ENCODE measurements around the gene AUTS2.

AUTS2 gene

DNA sequence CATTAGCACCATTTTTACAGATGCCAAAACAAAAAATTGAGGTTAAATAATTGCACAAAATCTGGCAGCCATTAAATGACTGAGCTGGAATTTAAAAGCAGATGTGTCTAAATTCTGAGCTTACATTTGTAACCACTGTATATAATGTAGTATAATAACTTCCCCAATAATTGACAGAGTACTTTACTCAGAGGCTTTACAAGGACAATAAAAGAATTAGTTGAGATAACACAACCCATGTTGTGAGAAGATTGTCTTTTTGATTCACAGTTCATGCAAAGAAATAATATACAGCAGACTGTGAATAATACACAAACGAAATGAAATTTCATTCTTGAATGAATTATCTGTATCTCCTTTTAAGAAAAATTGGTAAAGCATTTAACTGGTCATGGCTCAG lies 417.1 kb downstream of the AUTS2 start:
- DNase-seq: no peak

DNA sequence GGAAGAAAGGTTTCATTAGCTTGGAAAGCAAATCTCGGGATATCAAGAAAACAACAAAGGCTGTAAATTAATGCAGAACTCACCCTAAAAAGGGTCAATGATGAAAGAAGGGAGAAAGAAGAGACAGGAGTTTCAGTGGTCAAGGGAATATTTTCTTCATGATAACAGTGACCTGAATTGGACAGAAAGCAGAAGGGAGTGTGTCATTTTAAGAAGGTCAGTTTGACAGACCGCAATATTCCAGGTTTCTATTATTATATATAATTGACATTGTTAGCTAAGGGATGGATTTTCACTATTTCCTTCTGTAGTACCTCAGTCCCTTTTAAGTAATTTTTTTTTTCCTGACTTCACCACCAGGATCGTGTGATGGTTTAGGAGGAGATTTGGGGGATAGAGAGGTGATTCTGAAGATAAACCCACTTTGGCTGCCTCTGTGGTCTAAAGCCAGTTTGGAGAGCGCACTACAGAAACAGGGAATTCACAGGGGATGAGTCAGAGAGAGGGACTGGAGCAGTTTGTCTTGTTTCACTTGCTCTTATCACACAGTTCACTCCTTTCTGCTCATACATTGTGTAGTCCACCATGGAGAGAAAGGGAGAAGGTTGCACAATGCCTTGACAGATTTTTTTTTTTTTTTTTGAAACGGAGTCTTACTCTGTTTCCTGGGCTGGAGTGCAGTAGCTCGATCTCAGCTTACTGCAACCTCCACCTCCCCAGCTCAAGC lies 417.9 kb downstream of the AUTS2 start:
- no peak for DNase-seq

DNA sequence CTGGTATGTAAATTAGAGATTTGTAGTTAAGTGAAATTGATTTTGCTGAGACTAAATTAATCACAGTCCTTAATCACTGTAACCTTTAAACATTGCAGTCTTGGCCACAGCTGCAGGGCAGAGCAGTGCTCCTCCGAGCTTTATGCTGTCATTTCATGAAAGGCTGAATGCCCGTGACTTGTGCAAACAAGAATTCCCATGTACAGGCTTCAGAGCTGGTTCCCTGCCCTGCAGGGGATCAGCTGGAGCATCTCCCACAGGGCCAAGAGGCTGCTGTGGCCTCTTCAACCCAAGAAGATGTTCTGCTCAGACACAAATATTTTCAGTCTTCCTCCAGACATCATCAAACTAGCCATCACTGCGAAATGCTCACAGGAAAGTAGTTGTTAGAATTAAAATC lies 419.1 kb downstream of the AUTS2 start:
- no peak for DNase-seq

DNA sequence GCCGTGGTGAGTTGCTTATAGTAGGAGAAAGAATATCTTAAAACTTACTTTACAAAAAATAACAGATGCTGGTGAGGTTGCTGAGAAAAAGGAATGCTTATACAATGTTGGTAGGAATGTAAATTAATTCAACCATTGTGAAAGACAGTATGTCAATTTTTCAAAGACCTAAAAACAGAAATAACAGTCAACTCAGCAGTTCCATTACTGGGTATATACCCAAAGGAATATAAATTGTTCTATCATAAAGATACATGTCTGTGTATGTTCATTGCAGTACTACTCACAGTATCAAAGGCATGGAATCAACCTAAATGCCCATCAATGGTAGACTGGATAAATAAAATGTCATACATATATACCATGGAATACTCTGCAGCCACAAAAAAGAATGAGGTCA lies 420.4 kb downstream of the AUTS2 start:
- DNase-seq: no peak

DNA sequence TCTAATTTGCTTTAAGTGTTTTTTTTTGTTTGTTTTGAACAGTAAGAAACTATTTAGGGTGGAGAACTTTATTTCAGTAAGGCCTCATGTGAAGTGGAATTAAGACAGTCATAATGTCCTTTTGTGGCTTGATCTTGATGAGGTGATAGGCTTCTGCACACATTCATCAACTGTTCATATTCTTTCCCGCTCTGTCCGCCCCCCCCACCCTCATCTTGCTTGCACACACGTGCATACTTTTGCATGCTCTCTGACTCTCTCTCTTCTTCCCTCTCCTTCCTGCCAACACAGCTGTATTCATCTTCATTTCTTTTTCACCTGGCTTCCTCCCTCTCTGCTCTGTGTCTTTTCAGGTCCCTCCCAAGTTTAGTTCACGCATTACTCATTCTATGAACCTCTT lies 429.6 kb downstream of the AUTS2 start:
- DNase-seq: no peak

DNA sequence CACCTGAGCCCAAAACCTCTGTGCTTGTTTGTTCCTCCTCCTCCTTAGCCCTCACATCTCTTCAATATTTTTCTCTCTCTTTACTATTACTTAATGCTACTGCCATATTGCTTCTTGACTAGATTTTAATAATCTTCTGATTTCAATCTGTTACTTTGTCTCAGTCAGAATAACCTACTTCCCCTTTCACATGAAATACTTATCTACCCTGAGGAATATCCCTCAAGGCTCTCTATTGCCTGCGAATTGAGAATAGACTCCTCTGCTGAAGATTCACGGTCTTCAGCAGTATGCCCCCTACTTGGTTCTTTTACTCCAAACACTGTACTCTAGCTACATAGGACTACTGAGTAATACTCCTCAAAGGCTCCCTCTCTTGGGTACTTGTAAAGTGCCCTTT lies 430.3 kb downstream of the AUTS2 start:
- no peak for DNase-seq

DNA sequence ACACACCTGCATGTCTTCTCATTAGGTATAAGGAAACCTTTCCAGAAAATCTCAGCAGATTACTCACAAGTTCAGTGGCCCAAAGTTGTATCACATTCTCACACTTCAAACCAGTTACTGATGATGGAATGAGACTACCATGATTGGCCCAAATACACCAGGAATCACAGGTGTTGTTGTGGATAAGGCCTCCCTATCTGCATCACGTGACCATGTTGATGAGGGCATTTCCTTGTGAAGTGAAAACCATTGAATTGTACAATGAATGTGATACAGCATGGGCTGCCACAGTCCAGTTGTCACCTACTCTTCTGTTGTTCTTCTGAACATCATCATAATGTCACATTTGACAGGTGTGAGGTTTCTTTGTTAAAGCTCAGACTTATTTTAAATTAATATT lies 431.7 kb downstream of the AUTS2 start:
- DNase-seq: no peak

DNA sequence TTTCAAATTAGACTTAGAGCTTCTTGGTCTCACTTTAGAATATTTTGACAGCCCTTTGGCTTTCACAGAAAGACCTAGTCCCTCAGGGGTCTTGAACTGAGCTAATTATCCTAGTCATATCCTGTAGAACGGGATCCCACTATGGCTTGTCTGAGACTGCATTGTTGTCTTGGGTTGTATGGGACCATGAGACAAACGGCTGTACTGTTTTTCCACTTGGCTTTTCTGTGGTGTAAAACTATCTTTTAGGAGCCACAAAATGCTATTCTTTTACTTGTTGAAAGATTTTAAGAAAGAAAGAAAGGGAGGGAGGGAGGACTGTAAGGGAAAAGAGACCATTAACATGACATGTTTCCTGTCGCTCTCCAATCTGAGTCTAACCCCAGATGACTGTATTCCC lies 432.5 kb downstream of the AUTS2 start:
- no peak for DNase-seq

DNA sequence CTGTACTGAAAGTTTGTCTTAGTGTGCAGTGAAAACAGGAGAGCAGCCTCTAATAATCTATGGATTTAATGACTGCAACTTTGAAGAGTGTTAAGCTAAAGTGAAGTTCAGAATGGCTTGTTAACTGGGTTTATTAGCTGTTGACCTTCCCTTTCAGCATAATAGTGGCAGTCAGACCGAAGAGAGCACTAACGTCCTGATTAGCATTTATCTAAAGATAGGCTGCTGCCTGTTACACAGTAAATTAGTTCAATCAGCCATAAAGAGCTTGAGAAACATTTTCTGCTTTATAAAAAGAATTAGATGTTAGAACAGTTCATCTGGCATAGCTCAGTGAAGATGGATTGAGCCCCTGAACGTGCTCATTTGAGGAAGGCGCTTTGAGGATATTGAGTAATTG lies 433.0 kb downstream of the AUTS2 start:
- DNase-seq: no peak

DNA sequence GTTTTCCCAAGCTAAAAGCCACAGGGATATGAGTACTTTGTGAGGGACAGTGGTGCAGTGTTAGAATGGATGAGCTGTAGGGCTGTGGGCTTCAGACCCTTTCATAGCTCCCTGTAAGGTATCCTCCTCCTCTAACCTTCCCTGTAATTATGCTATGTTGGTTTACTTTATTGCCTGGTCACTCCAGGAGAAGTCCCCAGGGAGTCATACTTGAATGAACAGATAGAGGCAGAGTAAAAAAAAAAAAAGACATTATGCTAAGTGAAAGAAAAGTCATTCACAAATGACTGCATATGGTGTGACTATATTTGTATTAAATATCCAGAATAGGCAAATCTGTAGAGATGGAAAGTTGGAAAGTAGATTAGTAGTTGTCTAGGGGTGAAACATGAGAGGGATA lies 434.4 kb downstream of the AUTS2 start:
- DNase-seq: no peak

DNA sequence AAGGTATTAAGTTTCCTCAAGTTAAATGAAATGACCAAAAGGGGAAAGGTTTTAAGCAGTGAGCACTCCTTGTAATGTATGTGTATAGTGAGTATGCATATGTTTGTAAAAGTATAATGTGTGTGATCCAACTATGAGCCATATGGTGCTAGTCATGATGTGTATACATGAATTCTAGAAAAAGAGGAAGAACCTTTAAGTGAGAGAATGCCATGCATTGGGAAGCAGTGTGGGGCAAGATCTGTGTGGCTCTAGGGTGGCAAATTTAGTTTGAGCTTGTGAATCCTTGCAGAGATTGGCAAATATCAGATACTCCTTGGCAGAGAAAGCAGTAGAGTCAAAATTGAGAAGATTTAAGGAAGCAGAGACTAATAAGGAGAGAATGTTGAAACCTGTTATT lies 435.0 kb downstream of the AUTS2 start:
- DNase-seq: no peak

DNA sequence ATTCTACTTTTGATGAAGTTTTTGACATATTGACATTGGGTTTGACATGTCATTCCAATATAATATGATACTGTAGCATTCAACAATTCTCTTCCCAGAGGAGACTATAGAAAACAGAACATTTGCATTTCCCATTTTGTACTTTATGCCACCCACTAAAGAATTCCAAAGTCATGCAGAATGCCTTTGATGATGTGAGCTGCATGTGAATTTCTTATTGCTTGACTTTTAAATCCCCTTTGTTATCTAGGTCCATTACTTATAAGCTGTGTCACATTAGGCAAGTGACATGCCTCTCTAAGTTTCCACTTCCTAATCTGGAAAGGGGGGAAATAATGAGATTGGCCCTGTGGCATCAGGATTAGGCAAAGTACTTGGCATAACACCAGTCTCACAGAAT lies 436.7 kb downstream of the AUTS2 start:
- DNase-seq: no peak

DNA sequence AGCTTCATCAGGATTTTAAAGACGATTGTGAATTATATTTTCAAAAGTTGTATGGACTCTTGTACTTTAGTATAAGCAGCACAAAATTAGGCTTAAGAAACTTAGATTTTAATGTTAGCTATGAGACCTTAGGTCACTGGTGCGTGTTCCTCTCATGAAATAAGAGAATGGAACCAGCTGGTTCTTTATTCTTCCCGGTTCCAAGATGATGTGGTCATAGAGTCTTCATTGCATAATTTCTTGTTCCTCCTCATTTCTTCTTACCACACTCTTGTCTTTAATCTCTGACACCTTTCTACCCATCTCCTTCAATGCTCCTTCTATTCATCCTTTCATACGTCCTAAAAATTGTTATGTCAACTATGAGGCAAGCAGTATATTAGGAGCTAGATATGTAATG lies 437.2 kb downstream of the AUTS2 start:
- DNase-seq: no peak

DNA sequence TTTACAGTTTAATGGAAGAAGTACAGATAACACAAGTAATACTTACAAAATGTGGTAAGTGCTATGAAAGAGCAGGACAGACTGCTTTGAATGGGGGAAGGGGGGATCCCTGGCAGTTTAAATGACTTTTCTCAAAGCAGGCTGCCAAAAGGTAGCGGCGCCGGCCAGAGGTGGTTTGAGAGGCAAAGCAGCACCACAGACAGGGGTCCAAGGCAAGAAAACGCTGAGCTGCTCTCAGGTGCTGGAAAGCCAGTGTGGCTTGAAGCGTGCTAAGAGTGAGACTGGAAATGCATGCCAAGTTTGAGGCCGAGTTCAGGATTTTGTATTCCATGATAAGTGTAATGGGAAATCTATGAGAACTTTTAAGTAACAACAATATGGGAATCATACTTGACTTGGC lies 437.7 kb downstream of the AUTS2 start:
- no peak for DNase-seq

DNA sequence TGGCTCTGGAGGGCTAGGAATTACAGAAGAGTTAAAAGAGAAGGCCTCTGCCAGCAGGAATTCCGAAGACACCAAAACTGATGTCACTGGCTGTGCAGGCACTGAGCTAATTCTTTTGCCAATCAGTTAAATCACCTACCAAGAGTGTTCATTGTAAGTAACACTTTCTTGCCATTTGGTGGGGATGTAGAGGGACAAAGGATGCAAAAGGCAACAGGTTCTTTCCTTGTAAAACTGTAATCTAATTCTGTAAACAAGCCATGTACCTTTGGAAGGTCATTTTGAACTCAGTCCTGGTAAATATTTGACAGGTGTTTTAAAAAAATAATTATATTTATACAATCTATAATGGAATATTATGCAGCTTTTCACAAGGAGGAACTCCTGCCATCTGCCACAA lies 438.4 kb downstream of the AUTS2 start:
- DNase-seq: no peak

DNA sequence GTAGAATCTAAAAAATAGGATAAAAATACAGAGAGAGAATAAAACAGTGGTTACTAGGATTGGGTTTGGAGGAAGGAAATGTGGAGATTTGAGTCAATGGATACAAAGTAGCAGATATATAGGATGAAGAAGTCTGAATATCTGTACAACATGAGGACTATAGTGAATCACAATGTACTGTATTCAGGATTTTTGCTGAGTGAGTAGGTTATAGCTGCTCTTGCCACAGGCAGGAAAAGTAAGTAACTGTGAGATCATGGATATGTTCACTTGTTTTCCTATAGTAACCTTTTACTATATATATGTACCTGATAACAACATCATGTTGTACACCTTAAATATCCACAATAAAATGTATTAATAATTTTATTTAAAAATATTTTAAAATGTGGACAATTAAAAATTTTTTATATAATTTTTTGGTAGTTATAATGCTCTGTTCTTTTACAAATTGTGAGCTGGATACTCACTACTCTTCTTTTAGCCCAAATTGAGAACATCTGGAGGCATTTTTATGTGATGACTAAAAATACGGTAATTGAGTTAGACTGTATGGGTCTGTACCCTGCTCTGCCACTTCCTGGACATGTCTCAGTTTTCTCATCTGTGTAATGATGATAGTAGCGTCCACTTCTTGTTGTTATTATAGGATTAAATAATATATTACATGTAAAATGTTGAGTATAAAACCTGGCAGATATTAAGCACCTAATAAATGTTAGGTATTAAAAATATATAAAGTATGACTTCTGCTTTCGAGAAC lies 439.1 kb downstream of the AUTS2 start:
- DNase-seq: no peak

DNA sequence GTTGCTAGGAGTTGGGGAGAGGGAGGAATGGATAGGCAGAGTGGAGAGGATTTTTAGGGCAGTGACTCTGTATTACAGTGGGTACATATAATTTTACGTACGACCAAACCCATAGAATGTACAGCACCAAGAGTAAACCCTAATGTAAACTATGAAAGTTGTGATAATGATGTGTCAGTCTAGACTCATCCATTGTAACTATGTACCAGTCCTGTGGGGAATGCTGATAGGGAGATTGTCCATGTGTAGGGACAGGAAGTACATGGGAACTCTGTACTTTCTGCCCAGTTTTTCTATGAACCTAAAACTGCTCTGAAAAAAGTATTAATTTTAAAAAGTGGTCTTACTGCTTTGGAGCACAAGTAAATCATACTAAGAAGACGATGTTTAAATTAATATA lies 441.8 kb downstream of the AUTS2 start:
- DNase-seq: no peak

DNA sequence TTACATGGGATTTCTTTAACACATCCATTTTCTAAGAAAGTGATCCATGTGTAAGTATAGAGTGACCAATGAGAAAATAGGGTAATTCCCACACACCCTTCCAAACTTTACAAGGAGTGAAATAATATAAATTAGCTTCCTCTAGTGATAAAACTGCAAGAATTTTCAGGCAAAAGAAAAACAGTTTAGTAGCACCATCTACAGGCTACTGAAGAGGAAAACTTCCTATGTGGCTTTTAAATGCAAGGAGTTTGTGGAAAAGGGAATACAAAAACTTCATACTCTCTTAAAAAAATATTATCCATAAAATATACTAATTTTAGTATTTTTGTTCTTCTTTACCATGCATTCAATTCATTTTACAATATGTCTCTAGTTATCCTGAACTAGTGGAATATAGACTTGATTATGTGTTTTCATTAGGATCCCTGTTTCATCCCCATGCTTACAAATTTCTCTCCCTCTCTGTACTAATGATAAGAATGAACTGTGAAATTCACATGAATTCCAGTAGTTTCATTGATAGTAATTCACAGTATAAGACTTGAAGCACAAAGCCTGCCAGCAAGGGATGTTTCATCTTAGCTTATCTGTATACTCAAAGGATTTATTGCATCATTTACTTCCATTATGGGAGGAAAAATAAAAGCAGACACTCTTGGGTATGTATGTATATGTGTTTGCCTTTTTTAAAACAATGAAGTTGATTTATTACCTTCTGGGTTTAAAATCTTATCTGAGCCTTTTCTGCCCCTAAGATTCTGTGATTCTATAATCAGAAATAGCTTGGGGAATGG lies 442.9 kb downstream of the AUTS2 start:
- no peak for DNase-seq

DNA sequence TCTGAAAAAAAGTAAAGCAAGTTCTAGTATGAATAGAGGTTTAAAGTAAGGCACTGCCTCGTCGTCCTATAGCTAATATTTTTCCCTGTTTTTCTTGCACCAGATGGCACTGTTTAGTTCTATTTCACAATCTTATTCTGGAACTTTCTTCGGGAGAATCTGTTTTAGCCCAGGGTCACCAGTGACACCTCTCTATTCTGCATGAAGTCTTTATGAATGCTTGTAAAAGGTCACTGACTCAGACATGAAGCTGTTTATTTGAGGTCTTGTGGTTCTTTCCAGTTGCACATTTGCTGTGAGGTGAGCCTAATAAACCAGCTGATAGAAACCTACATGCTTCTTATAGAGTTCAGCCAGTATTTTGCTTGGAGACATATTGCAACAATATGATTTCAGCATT lies 444.3 kb downstream of the AUTS2 start:
- DNase-seq: no peak

DNA sequence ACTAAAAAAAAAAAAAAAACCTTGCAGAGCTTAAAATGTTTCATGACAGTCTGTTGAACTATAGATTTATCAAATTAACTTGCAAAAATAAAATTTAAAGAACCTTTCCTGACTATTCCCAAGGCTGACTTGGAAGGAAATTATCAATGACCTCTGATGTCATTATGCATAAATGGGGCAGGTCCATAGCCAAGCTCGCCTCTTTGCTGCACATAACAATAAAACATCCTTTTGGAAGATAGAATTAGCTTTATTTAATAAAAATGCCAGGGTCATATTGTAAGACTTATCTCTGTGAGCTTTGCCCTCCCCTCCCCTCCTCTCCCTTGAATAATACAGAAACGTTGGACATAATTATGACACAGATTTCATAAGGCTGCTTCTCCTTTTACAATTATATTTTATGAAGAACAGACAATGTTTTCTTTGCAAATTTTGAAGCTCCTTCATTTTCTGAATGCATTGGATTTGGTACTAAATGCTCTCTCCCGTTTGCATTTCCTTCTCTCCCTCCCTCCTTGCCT lies 444.8 kb downstream of the AUTS2 start:
- no peak for DNase-seq

DNA sequence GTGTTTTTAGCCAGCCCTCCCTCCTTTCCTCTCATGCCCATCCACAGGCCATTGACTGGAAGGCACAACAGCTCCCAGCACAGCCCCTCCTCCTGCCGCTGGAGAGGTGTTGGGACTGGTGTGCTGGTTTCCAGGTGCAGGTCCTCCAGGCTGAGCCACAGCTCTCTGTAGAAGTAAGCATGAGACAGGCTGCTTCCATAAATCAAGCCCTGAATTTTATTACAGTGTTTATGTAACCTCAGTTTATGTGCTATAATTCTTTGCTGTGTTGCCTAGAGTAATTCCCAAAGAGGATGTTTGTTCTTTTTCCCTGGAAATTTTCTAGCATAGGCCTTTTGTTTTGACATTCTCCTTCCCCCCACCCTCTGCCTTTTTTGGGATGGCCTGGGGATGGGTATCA lies 445.8 kb downstream of the AUTS2 start:
- no peak for DNase-seq

DNA sequence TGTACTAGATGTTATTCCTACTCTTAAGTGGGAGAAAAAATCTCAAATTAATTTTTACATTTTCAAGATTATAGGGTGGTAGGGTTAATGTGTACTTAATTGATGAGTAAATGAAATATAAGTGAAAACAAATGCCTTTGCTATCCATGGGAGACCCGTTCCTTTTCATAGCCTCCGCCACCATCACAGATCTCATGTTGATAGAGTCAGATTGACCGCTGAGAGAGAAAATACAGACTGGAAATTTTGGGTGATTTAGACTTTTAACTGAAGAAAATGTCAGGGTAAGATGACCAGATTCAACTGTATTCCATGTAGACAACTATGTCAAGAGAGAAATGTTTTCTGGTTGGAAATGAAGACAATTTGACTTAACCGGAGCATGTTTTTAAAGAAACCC lies 446.2 kb downstream of the AUTS2 start:
- no peak for DNase-seq

DNA sequence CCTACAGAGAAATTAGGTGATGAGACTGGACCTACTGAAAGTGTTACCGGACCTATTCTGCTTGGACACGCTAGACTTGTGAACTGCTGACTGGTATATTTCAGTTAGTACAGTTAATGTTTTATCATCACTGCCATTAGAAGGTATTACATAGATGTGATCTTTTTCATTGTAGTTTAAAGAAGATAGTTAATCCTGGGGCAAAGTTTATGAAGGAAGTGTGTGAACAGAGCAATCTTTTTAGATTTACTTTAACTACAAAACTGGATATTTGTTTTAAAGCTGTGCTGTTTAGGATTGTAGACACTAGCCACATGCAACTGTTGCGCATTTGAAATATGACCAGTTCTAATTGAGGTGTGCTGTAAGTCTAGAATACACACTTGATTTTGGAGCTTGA lies 446.7 kb downstream of the AUTS2 start:
- no peak for DNase-seq

DNA sequence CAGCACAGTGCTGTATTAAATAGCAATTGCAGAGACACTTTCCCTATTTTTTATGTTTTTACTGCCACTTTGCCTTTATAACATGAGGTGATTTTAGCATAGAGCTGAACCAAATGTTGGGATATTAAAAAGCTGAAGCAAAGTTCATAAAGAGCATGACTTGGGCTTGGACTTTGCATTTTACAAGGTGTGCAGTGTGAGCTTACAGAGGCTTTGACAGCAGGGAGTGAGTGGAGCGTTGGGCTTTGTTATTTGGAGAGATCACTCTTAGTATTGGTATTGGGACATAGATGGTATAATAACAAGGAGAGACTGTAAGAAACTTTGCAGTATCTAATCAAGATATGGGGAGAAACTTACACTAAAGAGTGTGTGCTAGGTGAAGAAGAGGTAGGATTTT lies 449.1 kb downstream of the AUTS2 start:
- DNase-seq: no peak

Measured in activated CD4-positive, alpha-beta T cell treated with anti-CD3 and anti-CD28 coated beads, Interleukin-2, amount 50 U/mL, for 16 hours (primary cell).